Fibroblast of the conjunctiva (primary cell): Measurements from ENCODE around the gene GLA.

Source experiments
- DNase-seq: peaks from one replicate; pipeline ENCODE4 v3.0.0-alpha.2; 2010; ENCODE audit warnings: low read depth

GLA gene

DNA sequence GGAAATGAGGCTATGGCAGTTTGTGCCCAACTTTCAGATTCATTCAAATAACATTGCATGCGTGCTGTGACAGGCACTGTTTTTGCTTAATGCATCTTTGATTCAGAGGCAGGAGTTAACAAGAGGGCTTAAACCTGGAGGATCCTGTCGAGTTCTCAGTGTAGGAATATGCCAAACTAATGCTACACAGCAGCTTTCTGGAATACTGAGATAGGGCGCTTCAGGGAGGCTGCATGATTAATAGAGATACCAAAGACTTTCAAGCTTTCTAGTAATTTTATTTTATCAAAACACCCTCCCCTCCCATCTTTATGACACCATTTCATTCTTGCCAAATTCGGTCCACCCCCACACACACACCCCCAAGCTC is 58.5 kb downstream of the GLA start:
- no peak for DNase-seq

DNA sequence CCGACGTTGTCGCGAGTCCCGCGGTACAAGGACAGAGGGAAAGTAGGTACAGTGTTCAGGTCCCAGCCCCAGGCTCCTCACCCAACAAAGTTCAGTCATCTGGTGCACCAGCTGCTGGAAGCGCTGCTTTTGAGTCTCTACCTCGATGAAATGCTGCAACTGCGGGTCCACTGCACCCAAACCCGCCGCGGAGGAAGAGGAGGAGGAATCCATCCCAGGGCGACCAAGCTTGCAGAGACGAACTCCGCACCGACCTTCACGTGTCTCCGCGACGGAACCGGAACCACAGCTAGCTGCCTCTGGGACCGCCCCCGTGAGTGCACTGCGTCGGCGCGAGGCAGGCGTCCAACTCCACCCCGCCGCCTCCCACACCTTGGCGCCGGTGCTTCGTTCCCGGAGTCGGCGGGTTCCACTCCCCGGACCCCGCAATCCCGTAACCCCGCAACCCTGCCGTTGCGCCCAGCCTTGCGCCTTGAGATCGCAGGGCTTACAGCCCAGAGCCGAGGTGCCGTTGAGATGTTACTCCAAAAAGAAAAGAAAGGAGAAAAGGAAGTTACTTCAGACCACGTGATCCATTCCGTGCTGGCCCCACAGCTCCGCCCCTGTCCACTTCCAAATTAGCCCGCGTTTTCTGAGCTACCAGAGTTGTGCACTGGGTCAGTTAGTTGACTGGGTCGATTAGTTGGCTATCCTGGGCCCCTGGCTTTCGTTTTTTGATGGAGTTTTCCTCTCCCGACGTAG is 59.1 kb downstream of the GLA start, which contains the start of gene TIMM8A:
Gene TIMM8A (minus strand): TSS at position 291 of the 741 bp plus-strand sequence. CDS start 78 bp downstream, at position 213.
- DNase-seq: peak; percentile 30

DNA sequence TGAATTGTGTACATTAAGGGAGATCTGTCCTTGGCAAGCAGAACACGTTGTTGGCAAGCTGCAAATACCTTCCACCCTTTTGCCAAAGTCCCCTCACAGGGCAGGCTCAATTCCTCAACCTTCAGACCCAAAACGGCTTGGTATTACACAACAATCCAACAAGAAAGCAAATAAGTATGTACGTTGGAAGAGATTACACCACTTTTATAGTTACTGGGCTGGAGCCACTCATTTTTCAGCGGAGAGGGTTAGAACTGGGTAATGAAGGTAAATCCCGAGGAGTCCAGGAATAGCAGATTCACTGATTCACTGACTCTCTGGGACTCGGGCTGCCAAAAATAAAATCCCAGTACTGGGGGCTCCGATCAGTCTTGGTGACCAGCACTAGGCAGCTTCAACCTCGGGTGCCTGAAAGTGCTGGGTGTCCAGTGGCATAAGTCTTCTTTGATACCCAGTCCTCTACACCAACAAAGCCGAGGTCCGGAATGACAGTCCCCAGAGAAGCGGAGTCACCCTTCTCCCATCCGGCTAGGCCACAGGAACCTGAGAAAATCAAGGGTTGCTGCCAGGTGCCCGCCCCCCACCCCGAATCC is 59.8 kb downstream of the GLA start:
- peak; percentile 1 for DNase-seq
